HG03342 (cell line): ENCODE measurements around the gene REC8.
A peak's percentile ranks its signal among the peaks of the same experiment; 100 is the strongest.

Experiments used
- ATAC-seq: cut with Tn5 transposase; IDR thresholded peaks from one replicate; pipeline ENCODE4 v1.9.1; 2021; ENCODE audit warnings: mild to moderate bottlenecking, moderate library complexity; ENCODE audit not compliant: unreplicated experiment

Gene REC8

DNA sequence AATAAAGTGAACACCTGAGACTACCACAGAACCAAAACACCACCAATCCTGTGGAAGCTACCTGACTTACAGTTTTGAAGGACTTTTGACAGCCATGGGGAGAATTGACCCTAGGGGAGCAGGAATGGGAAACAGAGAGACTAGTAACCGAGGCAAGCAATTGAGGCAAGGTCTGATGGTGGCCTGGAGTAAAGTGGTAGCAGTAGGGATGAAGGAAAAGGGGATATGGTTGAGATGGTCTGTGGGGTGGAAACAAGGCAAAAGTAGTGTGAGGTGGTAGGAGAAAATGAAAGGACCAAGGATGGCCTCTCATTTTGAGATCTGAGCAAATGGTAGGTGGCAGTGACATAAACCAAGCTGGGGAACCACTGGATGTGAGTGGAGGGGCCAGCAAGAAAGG, 15.0 kb upstream of the REC8 start:
- no peak for ATAC-seq

DNA sequence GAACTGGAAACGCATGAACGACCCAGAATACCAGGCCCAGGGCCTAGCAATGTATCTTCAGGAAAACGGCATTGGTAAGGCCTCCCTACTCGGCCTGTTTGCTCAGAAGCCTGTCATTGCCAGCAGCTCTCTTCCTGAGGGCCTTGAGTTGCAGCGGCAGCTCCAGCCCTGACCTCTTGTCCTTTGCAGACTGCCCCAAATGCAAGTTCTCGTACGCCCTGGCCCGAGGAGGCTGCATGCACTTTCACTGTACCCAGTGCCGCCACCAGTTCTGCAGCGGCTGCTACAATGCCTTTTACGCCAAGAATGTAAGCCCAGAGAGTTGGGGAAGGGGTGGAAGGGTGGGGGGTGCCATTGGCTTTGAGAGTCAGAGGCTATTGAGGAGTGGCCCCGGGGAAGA, 14.5 kb upstream of the REC8 start:
- no peak for ATAC-seq

DNA sequence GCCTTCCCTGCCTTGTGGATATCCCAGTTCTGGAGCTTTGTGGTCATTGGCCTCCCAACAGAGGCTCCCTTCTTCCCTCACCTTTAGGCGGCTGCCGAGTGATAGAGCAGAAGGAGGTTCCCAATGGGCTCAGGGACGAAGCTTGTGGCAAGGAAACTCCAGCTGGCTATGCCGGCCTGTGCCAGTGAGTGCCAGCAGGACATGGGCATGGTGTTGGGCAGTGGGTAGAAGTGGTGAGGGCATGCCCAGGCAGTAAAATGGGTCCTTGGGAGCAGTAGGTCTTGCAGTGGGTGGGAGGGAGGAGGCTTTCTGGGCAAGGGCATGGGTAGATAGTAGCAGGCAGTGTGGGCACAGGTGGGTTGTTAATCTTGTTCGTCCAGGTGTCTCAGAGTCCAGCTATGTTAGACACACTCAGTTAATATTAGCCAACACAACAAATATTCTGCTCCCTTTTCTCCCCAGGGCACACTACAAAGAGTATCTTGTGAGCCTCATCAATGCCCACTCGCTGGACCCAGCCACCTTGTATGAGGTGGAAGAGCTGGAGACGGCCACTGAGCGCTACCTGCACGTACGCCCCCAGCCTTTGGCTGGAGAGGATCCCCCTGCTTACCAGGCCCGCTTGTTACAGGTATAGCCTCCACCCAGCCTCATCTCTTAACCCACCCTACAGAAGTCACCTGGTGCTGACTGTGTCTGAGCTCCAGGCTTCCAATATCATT, 11.9 kb upstream of the REC8 start:
- ATAC-seq, result no peak

DNA sequence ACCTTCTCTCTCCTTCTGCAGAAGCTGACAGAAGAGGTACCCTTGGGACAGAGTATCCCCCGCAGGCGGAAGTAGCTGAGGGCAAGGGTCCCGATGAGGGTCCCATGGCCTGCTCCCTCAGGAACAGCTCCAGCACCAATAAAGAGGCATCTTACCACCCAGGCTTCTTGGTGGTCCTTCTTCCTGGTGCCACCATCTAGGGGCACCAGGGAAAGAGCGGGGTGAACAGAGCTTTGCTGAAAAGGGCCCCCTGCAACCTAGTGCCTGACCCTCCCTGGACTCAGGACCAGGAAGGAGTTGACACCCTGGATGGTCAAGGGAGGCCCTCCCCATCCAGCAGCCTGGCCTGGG, 11.4 kb upstream of the REC8 start:
- no peak for ATAC-seq

DNA sequence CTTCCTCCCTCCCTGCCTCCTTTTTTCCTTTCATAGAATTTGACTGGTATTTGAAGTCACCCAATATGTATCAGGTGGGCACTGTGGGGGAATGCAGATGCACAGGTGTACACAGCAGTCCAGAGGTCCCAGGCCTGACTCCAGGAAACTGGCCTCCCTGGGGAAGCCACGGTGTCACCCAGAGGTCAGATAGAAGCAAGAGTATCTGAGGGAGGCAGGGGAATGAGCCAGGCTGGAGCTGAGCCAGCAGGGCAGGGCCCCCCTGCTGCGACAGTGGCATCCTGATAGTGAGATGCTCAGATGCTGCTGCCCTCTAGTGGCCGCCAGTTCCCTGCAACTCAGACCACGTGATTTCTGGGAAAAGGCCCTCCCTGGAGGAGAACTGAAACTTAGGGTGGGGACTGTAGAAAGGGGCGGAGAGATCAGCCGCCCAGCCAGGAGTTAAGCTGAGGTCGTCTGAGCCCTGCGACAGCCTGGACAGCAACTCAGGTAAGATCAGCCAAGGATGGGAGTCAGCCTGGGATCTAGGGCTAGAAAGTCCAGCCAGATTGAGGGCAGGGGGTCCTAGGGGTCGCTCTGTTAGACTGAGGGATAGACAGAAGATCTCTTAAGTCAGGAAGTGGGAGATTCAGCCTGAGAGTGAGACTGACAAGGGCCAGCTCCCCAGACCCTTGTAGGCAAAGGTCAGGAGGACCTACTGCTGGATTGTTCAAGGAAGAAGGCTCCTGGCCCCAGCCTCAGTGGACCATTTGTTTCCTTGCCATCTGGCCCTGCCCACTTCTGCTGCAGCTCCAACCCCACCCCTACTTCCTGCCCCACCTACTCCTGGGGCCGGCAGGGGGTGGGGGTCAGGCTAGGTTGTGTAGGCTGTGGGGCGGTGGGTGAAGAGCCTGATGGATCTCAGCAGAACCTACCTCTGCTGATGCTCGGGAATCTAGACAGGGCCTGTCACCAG, 10.8 kb upstream of the REC8 start, which contains the start of gene IRF9:
IRF9 (plus strand) TSS at position 416 of the 955 bp plus-strand sequence. CDS start 880 bp downstream, outside the sequence.
- peak; percentile 70 for ATAC-seq

DNA sequence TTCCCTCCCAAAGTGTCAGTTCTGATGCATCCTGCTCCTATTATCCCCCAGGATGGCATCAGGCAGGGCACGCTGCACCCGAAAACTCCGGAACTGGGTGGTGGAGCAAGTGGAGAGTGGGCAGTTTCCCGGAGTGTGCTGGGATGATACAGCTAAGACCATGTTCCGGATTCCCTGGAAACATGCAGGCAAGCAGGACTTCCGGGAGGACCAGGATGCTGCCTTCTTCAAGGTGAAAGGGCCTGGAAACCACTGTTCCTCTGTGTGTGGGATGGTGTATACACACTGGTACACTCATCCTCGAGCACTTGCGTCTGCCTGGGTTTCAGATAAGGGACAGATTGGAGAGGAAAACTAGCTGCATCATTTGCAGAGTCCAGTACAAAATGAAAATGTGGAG, 9.8 kb upstream of the REC8 start:
- ATAC-seq, result no peak

DNA sequence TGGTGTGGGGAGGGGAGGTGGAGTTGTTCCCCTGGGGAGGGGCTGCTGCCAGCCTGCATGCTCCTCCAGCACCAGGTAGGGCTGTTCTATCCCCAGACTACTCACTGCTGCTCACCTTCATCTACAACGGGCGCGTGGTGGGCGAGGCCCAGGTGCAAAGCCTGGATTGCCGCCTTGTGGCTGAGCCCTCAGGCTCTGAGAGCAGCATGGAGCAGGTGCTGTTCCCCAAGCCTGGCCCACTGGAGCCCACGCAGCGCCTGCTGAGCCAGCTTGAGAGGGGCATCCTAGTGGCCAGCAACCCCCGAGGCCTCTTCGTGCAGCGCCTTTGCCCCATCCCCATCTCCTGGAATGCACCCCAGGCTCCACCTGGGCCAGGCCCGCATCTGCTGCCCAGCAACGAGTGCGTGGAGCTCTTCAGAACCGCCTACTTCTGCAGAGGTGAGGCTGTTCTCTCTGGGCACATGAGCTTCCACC, 7.3 kb upstream of the REC8 start:
- no peak for ATAC-seq

DNA sequence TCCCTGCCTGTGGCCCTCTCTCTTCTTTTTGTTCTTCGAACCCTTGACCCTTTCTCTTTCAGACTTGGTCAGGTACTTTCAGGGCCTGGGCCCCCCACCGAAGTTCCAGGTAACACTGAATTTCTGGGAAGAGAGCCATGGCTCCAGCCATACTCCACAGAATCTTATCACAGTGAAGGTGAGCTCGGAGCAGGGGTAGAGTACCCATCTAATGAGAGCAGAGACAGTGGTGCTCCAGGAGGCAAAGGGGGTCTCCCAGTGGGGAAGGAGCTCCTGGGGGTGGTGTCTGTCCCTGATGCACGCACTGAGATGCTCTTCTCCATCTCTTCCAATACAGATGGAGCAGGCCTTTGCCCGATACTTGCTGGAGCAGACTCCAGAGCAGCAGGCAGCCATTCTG, 6.1 kb upstream of the REC8 start:
- no peak for ATAC-seq

DNA sequence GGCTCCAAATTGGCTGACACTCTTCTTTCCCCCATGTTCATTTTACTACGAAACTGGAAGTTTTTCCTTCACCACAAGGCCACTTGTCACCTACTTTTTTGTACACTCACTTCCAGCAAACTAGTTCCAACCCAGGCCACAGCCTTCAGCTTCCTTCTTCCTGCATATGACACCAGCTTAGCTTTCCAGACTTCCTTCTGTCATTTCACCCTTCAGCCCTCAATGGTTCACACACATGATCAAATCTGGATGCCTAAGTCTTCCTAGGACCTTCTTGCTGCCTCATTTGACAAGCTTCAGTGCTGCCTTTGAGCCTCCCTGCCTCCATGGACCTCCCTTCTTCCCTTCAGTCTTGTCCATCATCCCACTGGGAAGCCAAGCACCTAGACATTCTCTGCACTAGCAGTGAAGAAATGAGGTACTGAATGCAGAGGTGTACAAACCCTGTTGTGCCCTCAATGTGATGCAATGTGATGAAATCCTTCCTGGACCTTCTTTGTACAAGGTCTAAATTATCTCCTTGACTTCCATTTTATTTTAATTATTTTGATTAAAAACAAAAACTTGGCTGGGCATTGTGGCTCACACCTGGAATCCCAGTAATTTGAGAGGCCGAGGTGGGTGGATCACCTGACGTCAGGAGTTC, 4.3 kb upstream of the REC8 start:
- ATAC-seq, result no peak

DNA sequence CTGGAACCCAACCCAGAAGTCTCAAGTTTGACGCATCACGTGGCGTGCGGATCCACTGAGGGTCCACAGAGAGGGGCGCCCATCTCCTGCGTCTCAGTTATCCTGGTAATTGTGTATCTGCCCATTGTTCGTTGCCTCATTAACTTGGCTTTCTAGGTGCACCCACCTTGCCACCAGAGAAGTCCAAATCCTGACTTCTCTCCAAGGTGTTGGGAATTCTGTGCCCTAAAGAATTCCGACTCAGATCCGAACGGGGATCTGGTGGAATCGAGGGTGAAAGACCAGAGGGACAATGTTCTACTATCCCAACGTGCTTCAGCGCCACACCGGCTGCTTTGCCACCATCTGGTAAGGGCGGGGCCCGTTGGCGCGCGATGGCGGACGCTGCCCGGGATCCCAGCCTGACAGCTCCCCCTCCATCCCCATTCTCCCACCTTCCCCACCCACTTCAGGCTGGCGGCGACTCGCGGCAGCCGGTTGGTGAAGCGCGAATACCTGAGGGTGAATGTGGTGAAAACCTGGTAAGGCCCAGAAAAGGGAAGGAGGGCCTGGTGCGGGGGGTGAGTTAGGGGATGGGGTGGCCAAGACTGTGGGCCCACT, 481 bp downstream of the REC8 start:
- ATAC-seq, result no peak

DNA sequence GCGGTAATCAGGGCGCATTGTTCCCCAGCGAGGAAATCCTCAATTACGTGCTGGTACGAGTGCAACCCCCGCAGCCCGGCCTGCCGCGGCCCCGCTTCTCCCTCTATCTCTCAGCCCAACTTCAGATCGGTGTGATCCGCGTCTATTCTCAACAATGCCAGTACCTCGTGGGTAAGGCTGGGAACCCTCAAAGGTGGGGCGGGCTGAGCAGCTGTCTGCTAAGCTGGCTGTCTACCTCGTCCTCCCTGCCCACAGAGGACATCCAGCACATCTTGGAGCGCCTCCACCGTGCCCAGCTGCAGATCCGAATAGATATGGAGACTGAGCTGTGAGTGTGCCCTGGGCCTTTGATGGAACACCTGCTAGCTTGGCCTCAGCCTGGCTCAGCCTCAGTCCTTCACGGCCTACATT, 996 bp downstream of the REC8 start:
- no peak for ATAC-seq

DNA sequence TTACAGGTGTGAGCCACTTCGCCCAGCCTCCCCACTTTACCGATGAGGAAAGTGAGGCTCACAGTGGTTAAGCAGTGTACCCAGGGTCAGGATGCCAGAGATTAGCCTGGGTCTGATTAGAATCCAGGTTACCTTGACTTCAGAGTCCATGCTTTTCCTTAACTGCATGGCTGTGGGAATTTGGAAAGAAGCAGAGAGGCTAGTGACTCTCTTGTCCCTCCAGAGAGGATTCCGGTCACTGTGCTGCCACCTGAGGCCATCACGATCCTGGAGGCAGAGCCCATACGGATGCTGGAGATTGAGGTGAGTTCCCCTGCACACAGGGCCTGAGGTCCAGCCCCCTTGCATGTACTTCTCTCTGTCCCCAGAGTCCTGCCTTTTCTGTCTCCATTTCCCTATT, 4.7 kb downstream of the REC8 start:
- no peak for ATAC-seq

DNA sequence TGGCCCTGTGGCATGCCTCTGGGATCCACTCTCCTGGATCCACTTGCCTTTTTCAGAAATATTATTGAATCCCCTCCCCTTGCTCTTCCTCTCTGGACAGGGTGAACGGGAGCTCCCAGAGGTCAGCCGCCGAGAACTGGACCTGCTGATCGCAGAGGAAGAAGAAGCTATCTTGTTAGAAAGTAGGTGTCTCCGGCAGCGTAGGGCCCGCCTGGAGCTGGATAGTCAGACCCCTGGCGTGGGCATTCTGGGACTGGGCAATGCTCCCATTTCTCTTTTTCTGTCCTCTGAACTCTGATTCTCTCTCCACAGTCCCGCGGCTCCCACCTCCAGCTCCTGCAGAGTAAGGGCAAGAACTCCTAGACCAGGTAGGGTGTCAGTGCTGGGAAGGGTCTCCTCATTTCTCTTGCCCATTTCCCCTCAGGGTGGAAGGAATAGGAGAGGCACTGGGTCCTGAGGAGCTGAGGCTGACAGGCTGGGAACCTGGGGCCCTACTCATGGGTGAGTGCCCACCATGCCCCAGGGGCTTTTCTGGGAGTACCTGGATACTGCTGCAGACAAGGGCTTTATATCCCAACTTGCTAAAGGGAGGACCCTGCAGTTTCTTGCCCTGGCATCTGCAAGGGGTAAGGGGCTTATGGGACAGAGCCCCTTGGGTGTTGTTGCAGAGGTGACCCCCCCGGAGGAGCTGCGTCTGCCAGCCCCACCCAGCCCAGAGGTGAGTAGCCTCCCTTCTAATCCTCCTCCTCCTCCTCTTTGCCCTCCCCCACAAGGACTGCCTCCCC, 5.4 kb downstream of the REC8 start:
- ATAC-seq, result no peak

DNA sequence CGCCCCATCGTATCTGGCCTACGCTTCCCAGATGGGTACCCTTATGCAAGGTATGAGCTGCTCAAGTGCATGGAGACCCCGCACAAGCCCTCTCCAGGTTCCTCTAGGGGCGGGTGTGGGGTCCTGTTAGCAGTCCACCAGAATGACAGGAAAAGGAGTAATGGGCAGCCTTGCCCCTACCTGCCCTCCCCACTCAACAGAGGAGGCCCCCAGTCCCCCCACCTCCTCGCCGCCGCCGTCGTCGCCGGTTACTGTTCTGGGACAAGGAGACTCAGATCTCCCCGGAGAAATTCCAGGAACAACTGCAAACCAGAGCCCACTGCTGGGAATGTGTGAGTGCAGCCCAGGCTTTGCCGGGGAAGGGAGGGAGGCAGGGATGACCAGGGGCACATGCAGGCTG, 6.0 kb downstream of the REC8 start:
- no peak for ATAC-seq

DNA sequence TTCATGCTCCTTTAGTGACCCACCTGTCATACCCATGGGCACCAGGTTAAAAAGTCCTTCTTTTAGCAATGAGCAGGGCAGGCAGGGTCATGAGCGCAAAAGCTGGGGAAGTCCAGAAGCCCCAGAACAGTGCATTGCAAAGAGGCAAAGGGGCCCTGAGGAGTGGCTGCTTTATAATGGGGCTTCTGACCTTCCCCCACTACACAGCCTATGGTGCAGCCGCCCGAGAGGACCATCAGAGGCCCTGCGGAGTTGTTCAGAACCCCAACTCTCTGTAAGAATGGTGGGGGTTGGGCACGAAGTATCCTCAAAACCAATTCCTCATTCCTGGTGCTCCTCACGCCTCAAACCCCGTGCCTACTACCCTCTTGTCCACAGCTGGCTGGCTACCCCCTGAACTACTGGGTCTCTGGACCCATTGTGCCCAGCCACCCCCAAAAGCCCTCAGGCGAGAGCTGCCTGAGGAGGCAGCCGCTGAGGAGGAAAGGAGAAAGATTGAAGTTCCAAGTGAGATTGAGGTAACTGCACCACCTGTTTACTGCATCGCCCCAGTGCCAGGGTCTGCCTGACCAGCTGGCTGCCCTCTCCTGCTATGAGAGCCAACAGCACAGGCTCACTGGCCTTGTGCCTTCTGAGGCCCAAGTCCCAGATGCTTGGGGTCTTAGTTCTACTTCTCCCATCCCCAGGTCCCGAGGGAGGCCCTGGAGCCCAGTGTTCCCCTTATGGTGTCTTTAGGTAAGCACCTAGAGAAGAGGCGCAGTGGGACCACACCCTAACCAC, 6.7 kb downstream of the REC8 start:
- no peak for ATAC-seq

DNA sequence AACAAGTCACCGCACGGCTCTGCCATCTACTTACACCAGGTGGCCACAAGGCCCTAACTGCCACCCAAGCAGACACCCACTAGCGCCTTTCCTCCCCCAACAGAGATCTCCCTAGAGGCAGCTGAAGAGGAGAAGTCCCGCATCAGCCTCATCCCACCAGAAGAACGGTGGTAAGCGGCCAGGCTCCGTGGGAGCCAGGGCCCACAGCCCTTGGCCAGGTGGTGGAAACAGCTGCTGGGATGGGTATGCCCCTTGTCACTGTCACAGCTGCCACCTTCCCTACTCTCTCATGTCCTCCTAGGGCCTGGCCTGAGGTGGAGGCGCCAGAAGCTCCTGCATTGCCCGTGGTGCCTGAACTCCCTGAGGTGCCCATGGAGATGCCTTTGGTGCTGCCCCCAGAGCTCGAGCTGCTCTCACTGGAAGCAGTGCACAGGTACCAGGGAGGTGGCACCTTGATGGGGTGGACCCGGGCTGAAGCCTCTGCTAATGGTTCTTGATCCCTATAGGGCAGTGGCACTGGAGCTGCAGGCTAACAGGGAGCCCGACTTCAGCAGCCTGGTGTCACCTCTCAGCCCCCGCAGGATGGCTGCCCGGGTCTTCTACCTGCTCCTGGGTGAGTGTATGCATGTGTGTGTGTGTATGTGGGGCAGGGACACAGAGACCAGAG, 7.5 kb downstream of the REC8 start:
- no peak for ATAC-seq

DNA sequence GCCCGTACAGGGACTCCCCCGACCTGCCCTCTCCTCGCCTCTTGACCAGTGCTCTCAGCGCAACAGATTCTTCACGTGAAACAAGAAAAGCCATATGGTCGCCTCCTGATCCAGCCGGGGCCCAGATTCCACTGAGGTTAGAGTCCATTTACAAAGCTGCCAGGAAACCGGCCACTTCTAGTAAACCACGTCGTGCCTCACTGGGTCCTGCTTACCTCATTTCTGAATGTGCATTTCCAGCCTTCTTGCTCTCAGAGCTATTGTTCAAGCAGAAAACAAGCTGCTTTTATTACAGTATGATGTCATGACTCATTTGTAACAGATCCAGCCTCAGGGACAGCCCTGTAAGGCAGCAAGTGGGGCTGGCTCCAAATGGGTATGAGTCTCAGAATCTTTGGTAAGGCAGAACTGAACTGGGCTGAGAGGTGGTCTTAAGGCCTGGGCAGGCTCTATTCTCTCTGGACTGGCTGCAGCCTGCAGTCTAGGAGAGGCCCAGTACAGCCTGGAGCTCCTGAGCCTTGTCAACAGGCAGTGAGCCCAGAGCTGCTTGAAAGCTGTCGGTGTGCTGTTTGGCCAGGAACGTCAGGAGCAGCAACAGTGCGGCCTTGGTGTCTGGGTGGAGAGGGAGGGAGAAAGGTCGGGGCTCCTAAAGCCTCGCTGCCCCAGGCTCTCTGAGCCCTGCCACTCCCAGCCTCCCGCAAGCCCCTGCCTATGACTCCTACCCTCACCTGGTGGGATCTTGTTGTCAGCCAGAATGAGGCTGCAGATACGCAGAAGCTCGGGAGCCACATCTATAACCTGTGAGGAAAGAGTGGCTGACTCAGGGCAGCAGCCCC, 8.3 kb downstream of the REC8 start:
- ATAC-seq, result no peak

DNA sequence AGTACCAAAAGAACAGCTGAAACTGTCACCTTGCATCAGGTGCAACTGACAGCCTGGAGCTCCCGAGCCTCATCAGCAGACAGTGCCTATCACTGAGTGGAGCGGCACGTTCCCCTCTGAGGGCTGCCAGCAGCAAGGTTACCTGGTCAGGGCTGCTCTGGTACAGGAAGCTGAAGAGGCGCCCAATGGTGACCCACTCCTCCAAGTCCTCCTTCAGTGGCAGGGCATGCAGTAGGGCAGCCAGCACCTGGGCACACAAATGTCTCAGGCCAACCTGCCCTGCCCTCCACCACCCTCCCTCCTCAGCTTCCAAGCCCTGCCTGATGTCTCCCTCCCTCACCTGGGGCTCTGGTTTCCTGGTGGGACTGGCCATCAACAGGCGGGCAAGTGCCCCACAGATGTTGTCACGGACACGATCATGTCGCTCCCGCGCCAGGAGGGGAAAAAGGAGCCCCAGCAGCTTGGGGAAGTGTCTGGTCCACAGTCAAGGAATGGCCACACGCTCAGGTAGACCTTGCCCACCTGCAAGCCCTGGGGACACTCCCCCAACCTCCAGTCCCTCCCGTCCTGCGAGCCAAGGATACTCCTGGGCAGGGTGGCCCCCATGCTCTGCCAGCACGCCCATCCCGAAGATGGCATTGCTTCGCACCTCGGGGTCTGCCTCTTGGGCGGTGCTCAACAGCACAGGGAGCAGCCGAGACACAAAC, 9.6 kb downstream of the REC8 start:
- ATAC-seq, result no peak
